Uterus (tissue), 2 donors: ENCODE data around the gene HHAT.

Experiments
- POLR2A ChIP-seq, 2 donors: fragments of 450-650 bp; IDR thresholded peaks; one replicate each; pipeline ENCODE4 v1.6.1; 2016; ENCODE audit warnings: antibody characterized with exemption in 2 of 2, mild to moderate bottlenecking in 1 of 2, moderate library complexity in 1 of 2
- TF ChIP-seq, protein P1 (sequence below), 4 experiments: fragments of 200-600 bp in 2 of 4; fragments of 450-650 bp in 2 of 4; sonication (generic) in 2 of 4; IDR thresholded peaks; one replicate each; pipeline ENCODE4 v1.5.1; 2016 to 2019; ENCODE audit warnings: antibody characterized with exemption in 4 of 4, mild to moderate bottlenecking in 2 of 4, moderate library complexity in 1 of 4

- no peak for TF ChIP-seq POLR2A (IDR thresholded peaks at IDR 0.05)
- TF ChIP-seq, protein P1, sequence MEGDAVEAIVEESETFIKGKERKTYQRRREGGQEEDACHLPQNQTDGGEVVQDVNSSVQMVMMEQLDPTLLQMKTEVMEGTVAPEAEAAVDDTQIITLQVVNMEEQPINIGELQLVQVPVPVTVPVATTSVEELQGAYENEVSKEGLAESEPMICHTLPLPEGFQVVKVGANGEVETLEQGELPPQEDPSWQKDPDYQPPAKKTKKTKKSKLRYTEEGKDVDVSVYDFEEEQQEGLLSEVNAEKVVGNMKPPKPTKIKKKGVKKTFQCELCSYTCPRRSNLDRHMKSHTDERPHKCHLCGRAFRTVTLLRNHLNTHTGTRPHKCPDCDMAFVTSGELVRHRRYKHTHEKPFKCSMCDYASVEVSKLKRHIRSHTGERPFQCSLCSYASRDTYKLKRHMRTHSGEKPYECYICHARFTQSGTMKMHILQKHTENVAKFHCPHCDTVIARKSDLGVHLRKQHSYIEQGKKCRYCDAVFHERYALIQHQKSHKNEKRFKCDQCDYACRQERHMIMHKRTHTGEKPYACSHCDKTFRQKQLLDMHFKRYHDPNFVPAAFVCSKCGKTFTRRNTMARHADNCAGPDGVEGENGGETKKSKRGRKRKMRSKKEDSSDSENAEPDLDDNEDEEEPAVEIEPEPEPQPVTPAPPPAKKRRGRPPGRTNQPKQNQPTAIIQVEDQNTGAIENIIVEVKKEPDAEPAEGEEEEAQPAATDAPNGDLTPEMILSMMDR (IDR thresholded peaks at IDR 0.05) = no peak
Observed at GRCh38 chr1:210335001-210335400, 6.3 kb downstream of the HHAT start.
